Skeletal muscle tissue (tissue), 4 donors: ENCODE measurements around the gene HSF5. TPM values are rescaled to one million over a fixed set of nuclear protein-coding genes. Genes with fewer than 3 reads are reported as not detected.

Experiments
- H3K27ac ChIP-seq: one replicate; pipeline ENCODE4 v1.7.0; 2013; ENCODE audit warnings: mild to moderate bottlenecking, low read depth, low read length, inconsistent platforms
- H3K27me3 ChIP-seq, 3 donors: one replicate each; pipeline ENCODE4 v1.7.0; 2013; ENCODE audit warnings: low read length in 3 of 3; ENCODE audit not compliant: control insufficient read depth in 3 of 3, insufficient read depth in 3 of 3
- H3K36me3 ChIP-seq, 3 donors: one replicate each; pipeline ENCODE4 v1.7.0; 2013; ENCODE audit warnings: low read length in 3 of 3; ENCODE audit not compliant: control insufficient read depth in 3 of 3, insufficient read depth in 3 of 3
- H3K4me1 ChIP-seq, 3 donors: one replicate each; pipeline ENCODE4 v1.7.0; 2013; ENCODE audit warnings: low read length in 3 of 3, mild to moderate bottlenecking in 3 of 3; ENCODE audit not compliant: control insufficient read depth in 3 of 3, insufficient read depth in 3 of 3
- H3K4me3 ChIP-seq, 3 donors: one replicate each; pipeline ENCODE4 v1.7.0; 2013; ENCODE audit warnings: low read length in 3 of 3
- H3K9ac ChIP-seq, 3 donors: one replicate each; pipeline ENCODE4 v1.7.0; 2013; ENCODE audit warnings: low read length in 3 of 3, mild to moderate bottlenecking in 3 of 3, moderate library complexity in 2 of 3, low read depth in 1 of 3
- H3K9me3 ChIP-seq, 3 donors: one replicate each; pipeline ENCODE4 v1.7.0; 2013; ENCODE audit warnings: low read length in 3 of 3; ENCODE audit not compliant: control insufficient read depth in 3 of 3
- total RNA-seq: library from RNA; depleted of rRNA; stranded (reverse); fragments of >200 nt; gene quantifications from one replicate; pipeline ENCODE4 v1.2.3, GENCODE V29; 2014
- donor health status: Osteomylitis.

HSF5 gene
- total RNA-seq, 1 donor from 2014 or later, result under 0.01 TPM

DNA sequence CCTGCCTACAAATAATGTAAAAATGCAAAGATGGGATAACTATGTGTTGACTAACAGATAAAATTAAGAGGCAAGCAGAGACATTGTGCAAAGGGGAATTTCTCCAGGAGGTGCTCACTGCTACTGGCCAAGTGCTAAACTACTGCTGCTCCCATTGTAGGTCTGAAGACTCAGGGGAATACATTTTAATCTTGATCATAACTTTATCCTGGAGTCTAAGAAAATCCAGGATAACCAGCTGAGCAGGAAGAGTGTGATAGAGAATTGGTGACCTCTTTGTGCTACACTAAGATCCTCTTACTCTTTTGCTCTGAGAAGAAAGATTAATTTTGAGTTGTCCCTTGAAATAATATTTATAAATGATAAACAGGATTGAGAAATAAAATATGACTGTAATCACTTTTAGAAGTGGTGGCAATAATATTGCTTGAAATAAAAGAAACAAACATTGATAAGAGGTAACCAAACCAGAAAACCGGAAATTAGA lies 76.8 kb downstream of the HSF5 start:
- H3K27me3 ChIP-seq, result peaks cover 0 to 3% (median 0%) of the 10 kb centered on the region in 3 donors
- H3K4me1 ChIP-seq, result no peaks in the 10 kb centered on the region
- no peak overlapping the region for H3K27ac ChIP-seq
- H3K9me3 ChIP-seq, result no peaks in the 10 kb centered on the region
- no peak overlapping the region for H3K4me3 ChIP-seq
- H3K36me3 ChIP-seq, result no peaks in the 10 kb centered on the region
- no peak overlapping the region for H3K9ac ChIP-seq

DNA sequence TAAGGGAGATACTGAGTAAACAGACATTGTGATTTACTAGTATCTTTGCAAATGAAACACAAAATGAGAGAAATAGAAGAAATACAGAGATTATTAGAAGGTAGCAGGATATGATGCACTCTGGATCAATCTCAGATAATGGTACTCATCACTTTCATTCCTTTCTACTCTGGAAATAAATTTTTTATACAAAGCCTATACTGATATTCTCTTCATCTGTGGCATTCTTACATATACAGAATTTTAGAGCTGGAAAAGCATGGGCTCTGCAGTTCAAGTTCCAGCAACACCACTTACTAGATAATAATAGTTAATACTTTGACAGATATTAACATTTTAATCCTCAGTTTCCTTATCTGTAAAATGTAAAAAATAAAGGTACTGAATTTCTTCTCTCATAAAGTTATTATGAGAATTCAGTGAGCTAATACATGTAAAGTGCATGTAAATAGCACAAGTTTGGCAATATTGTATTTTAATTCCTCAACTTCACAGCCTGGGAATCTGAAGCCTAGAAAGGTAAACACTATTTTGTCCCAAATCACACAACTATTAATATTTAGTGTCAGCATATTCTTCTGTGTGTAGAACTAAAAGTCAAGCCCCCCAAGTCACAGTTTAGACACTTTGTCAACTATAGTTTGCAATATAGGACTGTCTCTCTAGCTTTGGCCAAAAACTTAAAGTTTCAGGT lies 77.3 kb downstream of the HSF5 start:
- H3K4me3 ChIP-seq, result no peak overlapping the region
- H3K4me1 ChIP-seq, result no peaks in the 10 kb centered on the region
- no peak overlapping the region for H3K27ac ChIP-seq
- peaks cover 0 to 3% (median 0%) of the 10 kb centered on the region in 3 donors for H3K27me3 ChIP-seq
- no peak overlapping the region for H3K9ac ChIP-seq
- H3K9me3 ChIP-seq, result no peaks in the 10 kb centered on the region
- H3K36me3 ChIP-seq, result no peaks in the 10 kb centered on the region

DNA sequence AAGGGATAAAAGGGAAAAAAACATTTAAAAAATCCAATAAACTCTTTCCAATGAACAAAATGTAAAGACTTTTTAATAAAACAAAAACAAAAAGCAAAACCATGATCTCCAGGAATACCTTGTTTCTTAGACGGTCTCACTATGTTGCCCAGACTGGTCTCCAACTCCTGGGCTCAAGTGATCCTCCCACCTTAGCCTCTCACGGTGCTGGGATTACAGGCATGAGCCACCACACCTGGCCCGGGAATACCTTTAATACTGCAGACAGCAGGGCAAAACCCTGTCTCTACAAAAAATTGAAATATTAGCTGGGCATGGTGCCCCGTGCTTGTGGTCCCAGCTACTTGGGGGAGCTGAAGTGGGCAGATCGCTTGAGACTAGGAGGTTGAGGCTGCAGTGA lies 78.8 kb downstream of the HSF5 start:
- no peak overlapping the region for H3K9ac ChIP-seq
- H3K27me3 ChIP-seq, result peaks cover 0 to 3% (median 0%) of the 10 kb centered on the region in 3 donors
- no peaks in the 10 kb centered on the region for H3K9me3 ChIP-seq
- no peak overlapping the region for H3K27ac ChIP-seq
- H3K36me3 ChIP-seq, result no peaks in the 10 kb centered on the region
- no peak overlapping the region for H3K4me3 ChIP-seq
- H3K4me1 ChIP-seq, result no peaks in the 10 kb centered on the region

DNA sequence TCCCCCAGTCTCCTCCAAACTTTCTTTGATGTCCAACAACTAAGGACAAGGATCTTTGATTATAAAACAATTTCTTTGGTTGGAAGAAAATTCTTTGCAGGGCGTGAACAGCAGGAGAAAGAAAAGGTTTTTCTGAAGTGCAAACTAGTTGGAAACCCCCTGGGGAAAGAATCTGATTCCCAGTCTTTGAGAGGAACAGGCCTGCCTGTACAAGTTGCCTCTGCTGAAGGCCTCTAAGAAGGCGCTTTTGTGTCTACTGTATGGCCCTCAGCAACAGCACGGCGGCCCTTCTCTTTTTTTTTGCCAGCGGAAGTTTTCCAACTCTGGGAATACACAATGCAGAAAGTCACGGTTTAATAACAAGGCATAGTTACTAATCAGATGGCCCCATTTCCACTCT lies 84.9 kb downstream of the HSF5 start:
- Histone ChIP-seq H3K27ac (no peak overlapping the region), H3K4me3 (no peak overlapping the region), H3K9ac (no peak overlapping the region), H3K4me1 (no peaks in the 10 kb centered on the region), H3K36me3 (no peaks in the 10 kb centered on the region), H3K27me3 (no peaks in the 10 kb centered on the region), H3K9me3 (no peaks in the 10 kb centered on the region)

DNA sequence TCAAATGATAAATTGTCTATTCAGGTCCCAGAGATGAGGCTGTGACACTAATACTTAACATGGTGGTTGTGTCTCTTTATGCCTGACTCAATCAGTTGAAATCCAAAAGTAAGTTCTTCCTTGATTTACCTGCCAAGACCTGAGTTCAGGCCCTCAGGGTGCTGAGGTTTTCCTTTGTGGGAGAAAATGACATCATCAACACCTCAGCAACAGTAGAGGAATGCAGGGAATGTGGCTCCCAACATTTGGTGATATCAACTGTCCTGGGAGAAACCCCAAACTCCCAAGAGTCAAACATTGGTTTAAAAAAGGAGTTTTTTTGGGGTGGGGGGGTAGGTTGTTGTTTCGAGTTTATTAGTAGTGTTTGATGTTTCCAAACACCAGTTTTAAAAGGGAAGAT lies 85.5 kb downstream of the HSF5 start:
- no peak overlapping the region for H3K9ac ChIP-seq
- H3K27me3 ChIP-seq, result no peaks in the 10 kb centered on the region
- no peak overlapping the region for H3K4me3 ChIP-seq
- H3K4me1 ChIP-seq, result no peaks in the 10 kb centered on the region
- no peaks in the 10 kb centered on the region for H3K9me3 ChIP-seq
- H3K36me3 ChIP-seq, result no peaks in the 10 kb centered on the region
- no peak overlapping the region for H3K27ac ChIP-seq

DNA sequence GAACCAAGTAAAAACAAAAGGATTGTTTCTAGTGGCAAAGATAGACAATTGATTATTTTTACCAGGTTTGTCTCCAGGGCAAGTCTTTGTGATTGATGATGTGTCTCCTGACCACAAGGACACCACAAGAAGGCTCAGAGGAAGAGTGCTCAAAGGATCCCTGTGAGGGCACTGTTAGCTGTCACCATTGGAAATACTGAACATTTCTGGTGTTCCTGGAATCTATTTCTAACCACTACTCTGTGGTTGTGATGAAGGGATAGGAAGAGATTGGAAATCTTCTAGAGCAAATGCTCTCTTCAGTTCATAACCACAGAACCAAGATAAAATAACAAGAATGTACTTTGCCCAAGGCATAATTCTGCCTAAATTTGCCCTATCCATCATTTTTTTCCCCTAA lies 86.2 kb downstream of the HSF5 start:
- no peak overlapping the region for H3K9ac ChIP-seq
- no peaks in the 10 kb centered on the region for H3K9me3 ChIP-seq
- no peaks in the 10 kb centered on the region for H3K27me3 ChIP-seq
- H3K4me3 ChIP-seq, result no peak overlapping the region
- H3K4me1 ChIP-seq, result no peaks in the 10 kb centered on the region
- no peak overlapping the region for H3K27ac ChIP-seq
- no peaks in the 10 kb centered on the region for H3K36me3 ChIP-seq

DNA sequence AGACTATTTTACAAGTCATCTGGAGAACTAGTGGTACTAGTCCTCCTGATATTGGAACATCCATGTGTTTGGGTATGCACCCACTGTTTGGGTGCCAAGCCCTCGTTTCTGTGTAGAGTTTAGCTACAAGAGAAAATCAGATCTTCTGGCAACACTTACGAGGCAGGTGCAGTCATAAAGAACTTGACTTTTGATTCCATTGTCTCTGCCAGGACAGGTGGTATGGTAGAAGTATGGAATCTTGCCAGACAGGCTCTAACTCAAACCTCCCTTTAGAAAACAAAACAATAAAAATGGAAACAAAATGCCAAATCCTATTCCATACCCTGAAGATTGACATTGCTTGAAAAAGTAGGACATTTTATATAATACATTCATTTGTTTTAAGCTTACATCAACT lies 86.9 kb downstream of the HSF5 start:
- no peaks in the 10 kb centered on the region for H3K9me3 ChIP-seq
- peaks cover 0 to under 1% (median 0%) of the 10 kb centered on the region in 3 donors for H3K27me3 ChIP-seq
- no peak overlapping the region for H3K9ac ChIP-seq
- no peaks in the 10 kb centered on the region for H3K36me3 ChIP-seq
- no peak overlapping the region for H3K4me3 ChIP-seq
- no peak overlapping the region for H3K27ac ChIP-seq
- no peaks in the 10 kb centered on the region for H3K4me1 ChIP-seq

DNA sequence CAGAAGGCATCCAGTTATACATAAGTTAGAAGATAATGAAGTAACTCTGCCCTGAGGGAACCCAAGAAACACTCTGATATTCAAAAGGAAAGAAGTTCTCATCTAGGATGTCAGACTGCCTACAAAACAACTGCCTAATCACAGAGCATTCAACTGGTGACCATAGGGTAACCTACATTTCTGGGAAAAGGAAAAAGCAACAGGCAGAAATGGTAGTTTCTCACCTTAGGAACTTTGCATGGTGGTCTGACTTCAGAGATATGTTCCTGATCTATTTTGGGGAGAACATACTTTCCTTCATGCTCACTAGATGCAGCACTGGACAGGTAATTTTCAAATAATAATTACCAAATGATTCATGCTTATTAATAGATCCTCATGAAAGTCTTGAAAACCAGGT lies 87.4 kb downstream of the HSF5 start:
- H3K27me3 ChIP-seq, result peaks cover 0 to 4% (median 0%) of the 10 kb centered on the region in 3 donors

DNA sequence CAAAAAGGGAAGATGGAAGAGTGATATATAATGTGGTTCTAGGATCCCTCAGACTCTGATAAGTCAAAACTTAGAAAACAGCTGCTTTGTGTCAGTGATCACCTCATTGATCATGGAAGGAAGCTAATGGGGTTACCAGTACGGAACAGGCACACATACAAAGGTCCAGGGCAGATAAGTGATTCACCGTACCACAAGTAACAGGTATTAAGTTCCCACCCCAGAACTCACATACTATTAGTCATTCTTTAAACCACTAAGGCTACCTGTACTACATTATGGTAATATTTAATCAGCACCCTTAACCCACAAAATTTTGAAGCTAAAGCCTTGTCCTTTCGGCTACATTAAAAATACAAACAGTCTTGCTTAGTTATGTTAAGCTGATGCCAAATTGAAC lies 88.2 kb downstream of the HSF5 start:
- H3K27me3 ChIP-seq, result peaks cover 0 to 4% (median 0%) of the 10 kb centered on the region in 3 donors
- no peaks in the 10 kb centered on the region for H3K9me3 ChIP-seq
- H3K9ac ChIP-seq, result no peak overlapping the region
- no peak overlapping the region for H3K4me3 ChIP-seq
- H3K36me3 ChIP-seq, result no peaks in the 10 kb centered on the region
- H3K27ac ChIP-seq, result no peak overlapping the region
- no peaks in the 10 kb centered on the region for H3K4me1 ChIP-seq

More for the DNA sequence above, 87.4 kb downstream of the HSF5 start:
- H3K9ac ChIP-seq, result no peak overlapping the region
- H3K27ac ChIP-seq, result no peak overlapping the region
- H3K4me3 ChIP-seq, result no peak overlapping the region
- H3K36me3 ChIP-seq, result no peaks in the 10 kb centered on the region
- no peaks in the 10 kb centered on the region for H3K9me3 ChIP-seq
- H3K4me1 ChIP-seq, result no peaks in the 10 kb centered on the region

DNA sequence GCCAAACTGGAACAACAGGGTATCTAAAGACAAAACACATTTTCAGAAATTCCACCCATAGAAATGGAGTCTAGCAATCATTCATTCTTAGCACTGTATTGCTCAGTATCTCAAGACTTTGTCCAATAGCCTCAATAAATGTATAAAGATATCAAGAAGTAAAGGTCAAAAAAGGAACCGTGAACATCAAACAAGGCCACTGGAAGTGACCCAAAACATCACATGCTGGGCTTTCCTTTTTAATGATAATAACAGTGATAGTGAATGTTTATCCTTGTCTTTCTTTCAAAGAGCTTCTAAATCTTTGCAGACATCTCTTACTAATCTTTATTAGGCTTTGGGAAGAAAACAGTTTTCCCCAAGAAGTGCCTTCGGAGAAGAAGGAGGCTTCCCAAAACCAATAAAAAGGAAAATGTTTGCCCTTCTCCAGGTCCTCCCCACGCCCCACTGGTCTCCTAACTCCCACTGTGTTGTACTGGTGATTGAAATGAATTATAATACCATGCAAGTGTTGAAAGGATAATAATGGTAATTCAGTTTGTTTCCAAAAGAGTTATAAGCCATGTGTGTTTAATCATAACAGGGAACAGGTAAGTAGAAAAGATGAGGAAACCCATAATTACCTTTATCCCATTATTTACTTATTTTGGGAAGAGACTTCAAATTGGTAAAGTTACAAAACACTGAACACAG lies 89.5 kb downstream of the HSF5 start:
- Histone ChIP-seq H3K9ac (no peak overlapping the region), H3K4me1 (no peaks in the 10 kb centered on the region)

More for the DNA sequence above, 89.5 kb downstream of the HSF5 start:
- Histone ChIP-seq H3K9me3 (no peaks in the 10 kb centered on the region), H3K36me3 (no peaks in the 10 kb centered on the region), H3K27ac (no peak overlapping the region), H3K4me3 (no peak overlapping the region), H3K27me3 (peaks cover 0 to 7% (median 3%) of the 10 kb centered on the region in 3 donors)
